Mesothelial cell of epicardium (in vitro differentiated cells): ENCODE measurements around the gene LOXHD1. TPM values are rescaled to one million over a fixed set of nuclear protein-coding genes. Genes with fewer than 3 reads are reported as not detected.

Source experiments
- DNase-seq, 2 experiments: peaks; one replicate each; pipeline ENCODE4 v3.0.0; 2021; ENCODE audit warnings: low spot score in 2 of 2; ENCODE audit not compliant: unreplicated experiment in 2 of 2
- H3K27ac Mint-ChIP-seq: 2 replicates; pipeline ENCODE4 v1.8.0; 2021; ENCODE audit warnings: mixed read lengths
- H3K27me3 Mint-ChIP-seq: 2 replicates; pipeline ENCODE4 v1.8.0; 2021; ENCODE audit warnings: low read depth, mixed read lengths
- H3K36me3 Mint-ChIP-seq: 2 replicates; pipeline ENCODE4 v1.8.0; 2021; ENCODE audit warnings: mixed read lengths
- H3K4me1 Mint-ChIP-seq: 2 replicates; pipeline ENCODE4 v1.8.0; 2021; ENCODE audit warnings: mixed read lengths
- H3K4me3 Mint-ChIP-seq: 2 replicates; pipeline ENCODE4 v1.8.0; 2021; ENCODE audit warnings: mild to moderate bottlenecking, moderate library complexity, mixed read lengths
- H3K9me3 Mint-ChIP-seq: 2 replicates; pipeline ENCODE4 v1.8.0; 2021; ENCODE audit warnings: mixed read lengths
- total RNA-seq: library from RNA; stranded (reverse); gene quantifications from 3 replicates; pipeline ENCODE4 v1.2.1, GENCODE V29; 2021
- TF ChIP-seq, protein P1 (sequence below): fragments of 200-600 bp; sonication (generic); IDR thresholded peaks from one replicate; pipeline ENCODE4 v1.5.0; 2021; ENCODE audit warnings: antibody characterized with exemption; ENCODE audit not compliant: unreplicated experiment

Gene LOXHD1
- total RNA-seq, 1 donor from 2014 or later, result 0.07 TPM

- Mint-ChIP-seq H3K9me3 (no peaks in the 10 kb centered on the region), H3K36me3 (no peaks in the 10 kb centered on the region), H3K4me1 (no peaks in the 10 kb centered on the region), H3K4me3 (no peak overlapping the region), H3K27ac (no peak overlapping the region), H3K27me3 (peaks cover 49% of the 10 kb centered on the region)
- no peak for DNase-seq
- TF ChIP-seq, protein P1, sequence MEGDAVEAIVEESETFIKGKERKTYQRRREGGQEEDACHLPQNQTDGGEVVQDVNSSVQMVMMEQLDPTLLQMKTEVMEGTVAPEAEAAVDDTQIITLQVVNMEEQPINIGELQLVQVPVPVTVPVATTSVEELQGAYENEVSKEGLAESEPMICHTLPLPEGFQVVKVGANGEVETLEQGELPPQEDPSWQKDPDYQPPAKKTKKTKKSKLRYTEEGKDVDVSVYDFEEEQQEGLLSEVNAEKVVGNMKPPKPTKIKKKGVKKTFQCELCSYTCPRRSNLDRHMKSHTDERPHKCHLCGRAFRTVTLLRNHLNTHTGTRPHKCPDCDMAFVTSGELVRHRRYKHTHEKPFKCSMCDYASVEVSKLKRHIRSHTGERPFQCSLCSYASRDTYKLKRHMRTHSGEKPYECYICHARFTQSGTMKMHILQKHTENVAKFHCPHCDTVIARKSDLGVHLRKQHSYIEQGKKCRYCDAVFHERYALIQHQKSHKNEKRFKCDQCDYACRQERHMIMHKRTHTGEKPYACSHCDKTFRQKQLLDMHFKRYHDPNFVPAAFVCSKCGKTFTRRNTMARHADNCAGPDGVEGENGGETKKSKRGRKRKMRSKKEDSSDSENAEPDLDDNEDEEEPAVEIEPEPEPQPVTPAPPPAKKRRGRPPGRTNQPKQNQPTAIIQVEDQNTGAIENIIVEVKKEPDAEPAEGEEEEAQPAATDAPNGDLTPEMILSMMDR, result no peak
These were observed 32.9 kb downstream of the LOXHD1 start for GRCh38 chr18:46624127-46624526.

- H3K27me3 Mint-ChIP-seq, result peaks cover 44% of the 10 kb centered on the region
- H3K36me3 Mint-ChIP-seq, result no peaks in the 10 kb centered on the region
- H3K9me3 Mint-ChIP-seq, result no peaks in the 10 kb centered on the region
- no peaks in the 10 kb centered on the region for H3K4me1 Mint-ChIP-seq
- no peak overlapping the region for H3K4me3 Mint-ChIP-seq
- H3K27ac Mint-ChIP-seq, result no peak overlapping the region
- TF ChIP-seq, protein P1, result no peak
- DNase-seq, result no peak
These were observed 33.5 kb downstream of the LOXHD1 start for GRCh38 chr18:46623541-46623940.

GRCh38 chr18:46622999-46623398 is 34.0 kb downstream of the LOXHD1 start:
- no peak overlapping the region for H3K4me3 Mint-ChIP-seq
- TF ChIP-seq, protein P1, result no peak
- H3K36me3 Mint-ChIP-seq, result no peaks in the 10 kb centered on the region
- H3K27me3 Mint-ChIP-seq, result peaks cover 39% of the 10 kb centered on the region
- H3K27ac Mint-ChIP-seq, result no peak overlapping the region
- no peaks in the 10 kb centered on the region for H3K4me1 Mint-ChIP-seq
- H3K9me3 Mint-ChIP-seq, result no peaks in the 10 kb centered on the region
- DNase-seq, result no peak

- peaks cover 33% of the 10 kb centered on the region for H3K27me3 Mint-ChIP-seq
- TF ChIP-seq, protein P1, result no peak
- no peaks in the 10 kb centered on the region for H3K36me3 Mint-ChIP-seq
- H3K9me3 Mint-ChIP-seq, result no peaks in the 10 kb centered on the region
- no peak overlapping the region for H3K27ac Mint-ChIP-seq
- no peaks in the 10 kb centered on the region for H3K4me1 Mint-ChIP-seq
- H3K4me3 Mint-ChIP-seq, result no peak overlapping the region
- DNase-seq, result no peak
These were observed 34.6 kb downstream of the LOXHD1 start for GRCh38 chr18:46622451-46622850.

- no peak overlapping the region for H3K4me3 Mint-ChIP-seq
- DNase-seq, result no peak
- no peaks in the 10 kb centered on the region for H3K9me3 Mint-ChIP-seq
- H3K27me3 Mint-ChIP-seq, result peaks cover 30% of the 10 kb centered on the region
- no peaks in the 10 kb centered on the region for H3K4me1 Mint-ChIP-seq
- TF ChIP-seq, protein P1, result no peak
- no peak overlapping the region for H3K27ac Mint-ChIP-seq
- H3K36me3 Mint-ChIP-seq, result no peaks in the 10 kb centered on the region
These were observed 35.1 kb downstream of the LOXHD1 start for GRCh38 chr18:46621871-46622270.
